Endothelial cell of hepatic sinusoid (primary cell): ENCODE results near the gene PPP2R2B.

Experiments used
- in situ Hi-C: cut with HindIII; loops from 2 replicates; pipeline ENCODE4 v1.10.0; 2017; ENCODE audit warnings: low sequenced_read_pairs

PPP2R2B gene

GRCh38 chr5:146832985-146833732 is 45.4 kb downstream of the PPP2R2B start:
- in situ Hi-C loops: no loop called here

GRCh38 chr5:146828385-146828784 is 50.2 kb downstream of the PPP2R2B start:
- in situ Hi-C loops: no loop called here

GRCh38 chr5:146827901-146828300 is 50.7 kb downstream of the PPP2R2B start:
- in situ Hi-C loops: no loop called here

GRCh38 chr5:146825033-146825432 is 53.5 kb downstream of the PPP2R2B start:
- in situ Hi-C loops: no loop called here

DNA sequence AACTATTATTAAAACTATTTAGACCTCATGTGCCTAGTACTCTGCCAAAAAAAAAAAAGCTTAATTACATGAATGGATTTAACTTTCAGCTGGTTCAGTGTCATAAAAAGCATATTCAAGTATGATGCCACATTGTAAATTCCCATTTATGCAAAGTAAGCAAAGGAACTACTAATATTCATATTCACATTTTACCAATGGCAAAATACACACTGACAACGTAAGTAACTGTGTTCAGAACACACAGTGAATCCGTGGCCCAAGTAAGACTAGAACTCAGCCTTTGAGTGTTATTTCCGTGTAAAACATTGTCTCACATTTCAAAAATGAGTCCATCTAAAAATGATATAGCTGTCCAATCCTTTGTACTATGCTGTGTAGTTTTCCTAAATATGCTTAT is 56.8 kb downstream of the PPP2R2B start:
- in situ Hi-C loops: loop anchor here (5.0 kb wide), 1 partner anchor 81 kb away; no protein-coding TSS in a partner anchor

- in situ Hi-C loops: loop anchor here (5.0 kb wide), 1 partner anchor 81 kb away; no protein-coding TSS in a partner anchor
Observed at GRCh38 chr5:146820987-146821386, 57.6 kb downstream of the PPP2R2B start.

GRCh38 chr5:146818822-146819221 is 59.7 kb downstream of the PPP2R2B start:
- in situ Hi-C loops: no loop called here

DNA sequence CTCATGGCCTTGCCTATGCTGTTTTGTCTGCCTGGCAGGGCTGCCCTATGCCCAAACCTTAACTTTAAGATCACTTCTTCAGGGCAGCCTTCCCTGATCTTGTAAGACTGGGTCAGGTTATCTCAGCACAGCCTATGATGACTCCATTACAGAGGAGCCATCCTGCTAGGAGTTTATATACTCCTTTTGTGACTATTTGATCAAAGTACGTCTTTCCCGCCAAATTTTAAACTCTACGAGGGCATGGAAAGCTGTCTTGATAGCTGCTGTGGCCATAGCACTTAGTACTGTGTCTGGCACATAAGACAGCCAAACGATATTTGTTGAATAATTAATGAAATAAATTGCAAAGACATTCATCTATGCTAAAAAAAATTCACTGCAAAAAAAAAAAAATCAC is 60.6 kb downstream of the PPP2R2B start:
- in situ Hi-C loops: no loop called here

- in situ Hi-C loops: no loop called here
Observed at GRCh38 chr5:146816775-146817387, 61.7 kb downstream of the PPP2R2B start.

GRCh38 chr5:146815411-146815810 is 63.1 kb downstream of the PPP2R2B start:
- in situ Hi-C loops: no loop called here

DNA sequence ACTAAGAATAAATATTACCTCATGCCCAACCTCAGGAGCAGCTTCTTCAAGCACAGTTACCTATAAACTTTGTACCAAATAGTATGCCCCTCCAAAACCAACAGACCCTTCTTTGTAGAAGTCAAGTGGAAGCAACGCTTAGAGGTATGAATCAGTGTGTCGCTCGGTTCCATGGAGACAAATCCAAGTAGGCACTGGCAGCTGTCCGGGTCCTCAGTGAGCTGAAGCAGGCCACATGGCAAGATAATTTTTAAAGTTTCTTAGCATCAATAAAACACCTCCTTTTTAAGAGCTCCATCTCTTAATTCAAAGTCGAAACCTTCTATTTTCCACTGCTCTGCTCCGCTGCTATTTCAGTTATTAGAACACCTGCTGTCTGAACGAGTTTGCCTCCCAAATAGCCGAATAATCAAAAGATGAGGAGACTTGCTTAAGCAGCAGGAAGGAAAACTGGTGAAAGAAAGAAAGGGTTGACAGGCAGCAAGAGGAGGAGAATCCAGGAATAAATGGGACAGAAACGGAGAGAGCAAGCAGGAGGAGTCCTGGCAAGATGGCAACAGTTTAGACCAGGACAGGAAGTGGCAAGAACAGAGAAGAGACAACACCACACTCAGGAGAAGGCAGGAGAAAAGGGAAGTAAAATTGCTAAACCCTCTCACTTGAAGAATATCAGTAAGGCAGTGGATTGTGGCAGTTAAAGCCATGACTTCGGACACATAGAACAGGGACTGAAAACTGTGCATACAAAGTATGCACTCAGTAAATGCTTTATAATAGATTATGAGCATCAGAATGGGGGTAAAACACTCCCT is 65.0 kb downstream of the PPP2R2B start:
- in situ Hi-C loops: no loop called here

GRCh38 chr5:146805081-146805480 is 73.5 kb downstream of the PPP2R2B start:
- in situ Hi-C loops: no loop called here

GRCh38 chr5:146802945-146803522 is 75.5 kb downstream of the PPP2R2B start:
- in situ Hi-C loops: loop anchor here (5.0 kb wide), 1 partner anchor 46 kb away; no protein-coding TSS in a partner anchor

DNA sequence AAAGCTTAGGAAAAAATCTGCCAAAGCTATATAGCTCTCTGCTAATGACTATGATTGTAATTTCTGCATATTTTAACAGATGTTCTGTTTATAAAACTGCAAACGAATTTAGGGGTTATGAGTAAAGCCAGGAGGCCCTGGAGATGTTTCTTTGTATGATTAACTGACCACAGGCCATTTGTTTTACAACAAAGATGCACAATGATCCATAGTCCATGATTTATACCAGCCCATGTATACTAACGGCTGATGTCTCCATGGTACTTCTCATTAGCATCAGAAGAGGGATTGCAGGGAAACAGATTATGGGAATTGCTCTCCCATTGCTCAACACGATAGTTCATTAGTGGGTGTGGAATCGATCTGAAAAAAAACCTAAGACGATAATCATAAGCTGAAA is 78.9 kb downstream of the PPP2R2B start:
- in situ Hi-C loops: loop anchor here (5.0 kb wide), 1 partner anchor 42 kb away; no protein-coding TSS in a partner anchor

DNA sequence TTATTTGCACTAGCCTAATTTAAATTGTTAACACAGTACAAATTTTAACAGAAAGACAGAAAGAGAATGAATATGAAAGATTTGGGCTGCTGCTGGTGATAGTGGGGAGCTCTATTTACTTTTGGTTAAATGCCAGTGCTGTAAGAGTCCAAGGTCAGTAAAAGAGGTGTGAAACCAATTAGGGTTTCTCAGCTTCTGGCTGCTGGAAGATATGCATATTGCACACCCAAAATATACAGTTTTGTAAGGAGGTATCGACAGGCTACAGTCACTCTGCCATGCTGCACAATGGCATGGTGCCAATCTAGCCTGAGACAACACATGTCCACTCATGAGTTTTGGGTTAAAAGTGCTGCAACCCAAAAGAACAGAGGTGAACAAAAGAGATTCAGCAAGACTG is 79.3 kb downstream of the PPP2R2B start:
- in situ Hi-C loops: no loop called here

GRCh38 chr5:146797658-146798057 is 80.9 kb downstream of the PPP2R2B start:
- in situ Hi-C loops: no loop called here

- in situ Hi-C loops: no loop called here
Observed at GRCh38 chr5:146796911-146797310, 81.6 kb downstream of the PPP2R2B start.

- in situ Hi-C loops: no loop called here
Observed at GRCh38 chr5:146796144-146796543, 82.4 kb downstream of the PPP2R2B start.

GRCh38 chr5:146794326-146795029 is 84.1 kb downstream of the PPP2R2B start:
- in situ Hi-C loops: no loop called here

GRCh38 chr5:146793709-146794108 is 84.8 kb downstream of the PPP2R2B start:
- in situ Hi-C loops: no loop called here
